GM12864 (cell line): ENCODE results near the gene SPATA24.
"Not testable (repeated sequence)": the region's sequence is repeated elsewhere in the genome, so short reads cannot be mapped to it uniquely, and the experiment has no call there.

Experiments
- DNase-seq: peaks from one replicate; pipeline ENCODE4 v3.0.0-alpha.2; 2011; ENCODE audit warnings: low read depth
- H3K4me3 ChIP-seq: 2 replicates; pipeline ENCODE4 v1.5.1; 2011; ENCODE audit warnings: mild to moderate bottlenecking, low read depth, low read length, control low read depth
- TF ChIP-seq, protein P1 (sequence below): IDR thresholded peaks from 2 replicates; pipeline ENCODE4 v1.5.1; 2011; ENCODE audit warnings: low read depth, mild to moderate bottlenecking, moderate library complexity, low read length, control low read depth, inconsistent platforms; ENCODE audit errors: missing control alignments

The SPATA24 gene

GRCh38 chr5:139360384-139360783, 43.5 kb downstream of the SPATA24 start:
- TF ChIP-seq, protein P1, sequence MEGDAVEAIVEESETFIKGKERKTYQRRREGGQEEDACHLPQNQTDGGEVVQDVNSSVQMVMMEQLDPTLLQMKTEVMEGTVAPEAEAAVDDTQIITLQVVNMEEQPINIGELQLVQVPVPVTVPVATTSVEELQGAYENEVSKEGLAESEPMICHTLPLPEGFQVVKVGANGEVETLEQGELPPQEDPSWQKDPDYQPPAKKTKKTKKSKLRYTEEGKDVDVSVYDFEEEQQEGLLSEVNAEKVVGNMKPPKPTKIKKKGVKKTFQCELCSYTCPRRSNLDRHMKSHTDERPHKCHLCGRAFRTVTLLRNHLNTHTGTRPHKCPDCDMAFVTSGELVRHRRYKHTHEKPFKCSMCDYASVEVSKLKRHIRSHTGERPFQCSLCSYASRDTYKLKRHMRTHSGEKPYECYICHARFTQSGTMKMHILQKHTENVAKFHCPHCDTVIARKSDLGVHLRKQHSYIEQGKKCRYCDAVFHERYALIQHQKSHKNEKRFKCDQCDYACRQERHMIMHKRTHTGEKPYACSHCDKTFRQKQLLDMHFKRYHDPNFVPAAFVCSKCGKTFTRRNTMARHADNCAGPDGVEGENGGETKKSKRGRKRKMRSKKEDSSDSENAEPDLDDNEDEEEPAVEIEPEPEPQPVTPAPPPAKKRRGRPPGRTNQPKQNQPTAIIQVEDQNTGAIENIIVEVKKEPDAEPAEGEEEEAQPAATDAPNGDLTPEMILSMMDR, result no peak
- DNase-seq, result no peak
- no peak overlapping the region for H3K4me3 ChIP-seq

- TF ChIP-seq, protein P1, result no peak
Observed at GRCh38 chr5:139358064-139358463, 45.8 kb downstream of the SPATA24 start.

DNA sequence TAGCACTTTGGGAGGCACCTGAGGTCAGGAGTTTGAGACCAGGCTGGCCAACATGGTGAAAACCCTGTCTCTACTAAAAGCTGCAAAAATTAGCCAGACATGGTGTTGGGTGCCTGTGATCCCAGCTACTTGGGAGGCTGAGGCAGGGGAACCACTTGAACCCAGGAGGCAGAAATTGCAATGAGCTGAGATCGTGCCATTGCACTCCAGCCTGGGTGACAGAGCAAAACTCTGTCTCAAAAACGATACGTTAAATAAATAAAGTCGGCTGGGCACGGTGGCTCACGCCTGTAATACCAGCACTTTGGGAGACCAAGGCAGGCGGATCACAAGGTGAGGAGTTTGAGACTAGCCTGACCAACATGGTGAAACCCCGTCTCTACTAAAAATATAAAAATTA, 48.0 kb downstream of the SPATA24 start:
- not testable (repeated sequence) for DNase-seq, H3K4me3 ChIP-seq

More at GRCh38 chr5:139358064-139358463, 45.8 kb downstream of the SPATA24 start:
- no peak overlapping the region for H3K4me3 ChIP-seq
- no peak for DNase-seq

DNA sequence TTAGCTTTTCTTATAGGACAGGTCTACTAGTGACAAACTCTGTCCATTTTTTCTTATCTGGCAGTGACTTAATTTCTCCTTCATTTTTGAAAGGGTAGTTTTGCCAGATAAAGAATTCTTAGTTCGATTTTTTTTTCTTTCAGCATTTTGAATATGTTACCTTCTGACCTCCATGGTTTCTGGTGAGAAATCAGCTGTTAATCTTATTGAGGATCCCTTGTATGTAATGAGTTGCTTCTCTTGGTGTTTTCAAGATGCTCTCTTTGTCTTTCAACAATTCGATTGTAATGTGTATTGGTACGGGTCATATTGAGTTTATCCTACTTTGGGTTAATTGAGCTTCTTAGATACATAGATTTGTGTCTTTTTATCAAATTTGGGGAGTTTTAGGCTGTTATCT, 49.7 kb downstream of the SPATA24 start:
- no peak overlapping the region for H3K4me3 ChIP-seq
- TF ChIP-seq, protein P1, result no peak
- DNase-seq, result no peak

- H3K4me3 ChIP-seq, DNase-seq: not testable (repeated sequence)
Observed at GRCh38 chr5:139347863-139348262, 56.0 kb downstream of the SPATA24 start.
